HepG2 (cell line): ENCODE measurements around the gene ABHD12. TPM values are rescaled to one million over a fixed set of nuclear protein-coding genes. Genes with fewer than 3 reads are reported as not detected.

Source experiments
- ATAC-seq: fragments of 200-7000 bp; cut with Tn5 transposase; 3 replicates; pipeline ENCODE4 v1.9.1; 2020; ENCODE audit warnings: mild to moderate bottlenecking, moderate library complexity
- BruUV-seq: library from RNA; stranded (reverse); fragments of 400-500 nt; replicated peaks from 2 replicates; lab custom pipeline; 2021; lab: Mats Ljungman, UMichigan
- CTCF ChIA-PET: fragments of 300-600 bp; formaldehyde crosslinking; extraction: SDS; loops from one replicate; lab custom pipeline; 2021; ENCODE audit warnings: low total read pairs, inconsistent platforms, low intra/inter-chr PET ratio; lab: Yijun Ruan, JAX
- POLR2A ChIA-PET: fragments of 350-600 bp; sonication (Branson Sonifier 250); formaldehyde crosslinking; loops from one replicate; lab custom pipeline; 2020; ENCODE audit warnings: antibody characterized with exemption, inconsistent platforms; lab: Yijun Ruan, JAX
- DNase-seq: peaks from one replicate; pipeline ENCODE4 v3.0.0-alpha.2; 2015; ENCODE audit warnings: low spot score
- FAIRE-seq: peaks from 3 replicates; lab custom pipeline; 2011; peaks lifted over from hg19 to GRCh38; lab: Jason Lieb, UNC
- H2AFZ ChIP-seq: one replicate; pipeline ENCODE4 v1.6.1; 2011; ENCODE audit warnings: low read length, inconsistent platforms
- H3K27ac ChIP-seq: fragments of 300-600 bp; 3 replicates; pipeline ENCODE4 v1.8.0; 2011; ENCODE audit warnings: mixed run types, mild to moderate bottlenecking, mixed read lengths, low read length, inconsistent platforms; ENCODE audit not compliant: insufficient read depth; ENCODE audit errors: extremely low read length
- H3K27me3 ChIP-seq, 2 experiments: fragments of 200-600 bp in 1 of 2; 2 replicates in 1 of 2; 3 replicates in 1 of 2; pipeline versions ENCODE4 v1.6.0 to v1.8.0; 2011; ENCODE audit warnings: low read length in 2 of 2, mild to moderate bottlenecking in 2 of 2, moderate library complexity in 2 of 2, inconsistent platforms in 1 of 2; ENCODE audit not compliant: insufficient read depth in 2 of 2, control insufficient read depth in 1 of 2
- H3K36me3 ChIP-seq, 2 experiments: fragments of 200-600 bp in 1 of 2; replicated peaks in 1 of 2; 2 replicates in 1 of 2; 3 replicates in 1 of 2; pipeline versions ENCODE4 v1.5.1 to v1.8.0; 2011; ENCODE audit warnings: low read length in 2 of 2, inconsistent platforms in 1 of 2; ENCODE audit not compliant: insufficient read depth in 2 of 2, control insufficient read depth in 1 of 2
- H3K4me1 ChIP-seq: 2 replicates; pipeline ENCODE4 v1.5.1; 2012; ENCODE audit warnings: low read length, inconsistent platforms; ENCODE audit not compliant: insufficient read depth
- H3K4me2 ChIP-seq: 2 replicates; pipeline ENCODE4 v1.6.0; 2011; ENCODE audit warnings: low read depth, low read length, inconsistent platforms
- H3K4me3 ChIP-seq, 3 experiments: fragments of 200-600 bp in 1 of 3; sonication (generic), shearing (Covaris generic) in 1 of 3; replicated peaks in 1 of 3; 2 replicates each; pipeline ENCODE4 v1.5.1; 2011 to 2016; ENCODE audit warnings: low read length in 3 of 3, inconsistent platforms in 2 of 3, low read depth in 2 of 3, mild to moderate bottlenecking in 2 of 3, control low read depth in 1 of 3, mixed read lengths in 1 of 3; ENCODE audit not compliant: insufficient read depth in 1 of 3
- H3K79me2 ChIP-seq: one replicate; pipeline ENCODE4 v1.6.1; 2011; ENCODE audit warnings: low read length, inconsistent platforms; ENCODE audit not compliant: insufficient read depth
- H3K9ac ChIP-seq: 2 replicates; pipeline ENCODE4 v1.6.0; 2011; ENCODE audit warnings: mild to moderate bottlenecking, low read depth, low read length, inconsistent platforms; ENCODE audit not compliant: insufficient read depth
- H3K9me3 ChIP-seq: 2 replicates; pipeline ENCODE4 v1.5.1; 2012; ENCODE audit warnings: mild to moderate bottlenecking, low read length
- H4K20me1 ChIP-seq: 2 replicates; pipeline ENCODE4 v1.6.0; 2011; ENCODE audit warnings: inconsistent platforms, mild to moderate bottlenecking, low read length, moderate library complexity; ENCODE audit not compliant: insufficient read depth
- CHD2 ChIP-seq: IDR thresholded peaks from 2 replicates; pipeline ENCODE4 v1.6.1; 2011; ENCODE audit warnings: low read depth, low read length, improper control_type of control experiment
- CREB1 ChIP-seq, 2 experiments: fragments of 450-650 bp in 1 of 2; IDR thresholded peaks; 2 replicates each; pipeline ENCODE4 v1.6.1; 2016 to 2017; ENCODE audit warnings: control low read depth in 1 of 2, mild to moderate bottlenecking in 1 of 2, missing compliant biosample characterization in 1 of 2, missing genetic modification characterization in 1 of 2
- KMT2B ChIP-seq: IDR thresholded peaks from 2 replicates; pipeline ENCODE4 v1.6.1; 2016; ENCODE audit warnings: missing genetic modification reagents, missing compliant biosample characterization
- NR0B2 ChIP-seq: sonication (generic); formaldehyde crosslinking; IDR thresholded peaks from 2 replicates; pipeline ENCODE4 v1.4.0; 2020; ENCODE audit warnings: mild to moderate bottlenecking, missing genetic modification reagents
- RARA ChIP-seq: IDR thresholded peaks from 2 replicates; pipeline ENCODE4 v1.6.1; 2016; ENCODE audit warnings: missing genetic modification reagents, missing compliant biosample characterization
- ZFP41 ChIP-seq: sonication (generic); formaldehyde crosslinking; IDR thresholded peaks from 2 replicates; pipeline ENCODE4 v1.4.0; 2020; ENCODE audit warnings: mild to moderate bottlenecking, missing genetic modification reagents, borderline replicate concordance
- ZNF230 ChIP-seq: sonication (generic); formaldehyde crosslinking; IDR thresholded peaks from 2 replicates; pipeline ENCODE4 v1.4.0; 2020; ENCODE audit warnings: mild to moderate bottlenecking, missing genetic modification reagents
- ZNF235 ChIP-seq: sonication (generic); formaldehyde crosslinking; IDR thresholded peaks from 2 replicates; pipeline ENCODE4 v1.8.1; 2023; ENCODE audit warnings: mild to moderate bottlenecking, missing genetic modification reagents, borderline replicate concordance
- ZNF30 ChIP-seq: sonication (generic); formaldehyde crosslinking; IDR thresholded peaks from 2 replicates; pipeline ENCODE4 v1.5.0; 2020; ENCODE audit warnings: mild to moderate bottlenecking, missing genetic modification reagents
- ZNF335 ChIP-seq: sonication (generic); formaldehyde crosslinking; IDR thresholded peaks from 2 replicates; pipeline ENCODE4 v1.4.0; 2020; ENCODE audit warnings: missing genetic modification reagents
- ZNF503 ChIP-seq: sonication (generic); formaldehyde crosslinking; IDR thresholded peaks from 2 replicates; pipeline ENCODE4 v1.4.0; 2020; ENCODE audit warnings: missing genetic modification reagents
- ZNF567 ChIP-seq: sonication (generic); formaldehyde crosslinking; IDR thresholded peaks from 2 replicates; pipeline ENCODE4 v1.8.1; 2023; ENCODE audit warnings: mild to moderate bottlenecking, missing genetic modification reagents, borderline replicate concordance
- ZNF605 ChIP-seq: sonication (generic); formaldehyde crosslinking; IDR thresholded peaks from 2 replicates; pipeline ENCODE4 v1.8.0; 2022; ENCODE audit warnings: mild to moderate bottlenecking, missing genetic modification reagents
- ZNF639 ChIP-seq: conservative IDR thresholded peaks from 2 replicates; pipeline ENCODE4 v1.6.1; 2018; ENCODE audit warnings: missing genetic modification reagents
- ZNF644 ChIP-seq: IDR thresholded peaks from 2 replicates; pipeline ENCODE4 v1.6.1; 2016; ENCODE audit warnings: low read depth
- ZNF652 ChIP-seq: IDR thresholded peaks from 2 replicates; pipeline ENCODE4 v1.6.1; 2016; ENCODE audit warnings: low read depth, borderline replicate concordance
- ZNF883 ChIP-seq: sonication (generic); formaldehyde crosslinking; IDR thresholded peaks from 2 replicates; pipeline ENCODE4 v1.5.1; 2020; ENCODE audit warnings: mild to moderate bottlenecking, missing genetic modification reagents; ENCODE audit errors: not compliant biosample characterization
- WGBS: methylation state at CpG from one replicate; pipeline ENCODE4 v1.1.6; 2017; ENCODE audit warnings: low lambda C conversion rate; 5-methylcytosine and 5-hydroxymethylcytosine counted together
- in situ Hi-C: cut with HindIII; loops from 2 replicates; pipeline ENCODE4 v1.10.0; 2017; ENCODE audit warnings: low pct_unique_long_range_greater_than_20kb; ENCODE audit not compliant: extremely low pct_ligation_motif_present
- intact Hi-C: fragments of 100-400 bp; cut with micrococcal nuclease; formaldehyde crosslinking; loops from one replicate; pipeline ENCODE4 v1.10.0; 2022; ENCODE audit not compliant: unreplicated experiment
- polyA plus RNA-seq, 8 experiments: library from polyadenylated mRNA; depleted of rRNA in 3 of 8; stranded (reverse) in 7 of 8; unstranded in 1 of 8; fragments of >200 nt; fragmentation: Illumina TruSeq in 4 of 8; extraction: Trizol in 4 of 8; gene quantifications; 2 replicates each; pipeline versions ENCODE4 v1.2.1 to v1.2.3, GENCODE V29; 2011 to 2016; ENCODE audit warnings: low read depth in 4 of 8, missing spikeins in 1 of 8, mixed read lengths in 1 of 8; ENCODE audit not compliant: insufficient read depth in 1 of 8
- total RNA-seq, 5 experiments: library from RNA; depleted of rRNA; stranded (reverse); fragments of >200 nt; fragmentation: Illumina TruSeq; extraction: Trizol; gene quantifications; 2 replicates each; pipeline ENCODE4 v1.2.3, GENCODE V29; 2016; ENCODE audit warnings: low read depth in 1 of 5

The ABHD12 gene
- total and polyA plus RNA-seq, 2 of the 13 experiments (the other 11 are each of a cell fraction or from before 2014, with no cell fraction given) = 23.5 to 72.1 TPM

GRCh38 chr20:25376886-25377285 lies 13.7 kb downstream of the ABHD12 start:
- Histone ChIP-seq H3K27ac (no peak overlapping the region), H3K27me3 (no peaks in the 10 kb centered on the region; a peak in 1 of 5 replicates), H3K36me3 (no peaks in the 10 kb centered on the region; a peak in 4 of 5 replicates), H3K4me3 (no peak overlapping the region), H2AFZ (no peak overlapping the region), H3K9ac (no peak overlapping the region), H3K4me2 (no peak overlapping the region), H3K4me1 (peaks cover 50% of the 10 kb centered on the region), H3K79me2 (peaks cover 43% of the 10 kb centered on the region), H3K9me3 (no peaks in the 10 kb centered on the region), H4K20me1 (peaks cover 60% of the 10 kb centered on the region)
- 94% methylated on average over 2 of the region's 2 CpGs for WGBS
- in situ Hi-C loops = no loop called here
- ChIA-PET CTCF (interaction anchor here (1.0 kb wide), 1 partner anchor 22 kb away, joined by 3 read pairs; no protein-coding TSS in a partner anchor), POLR2A (interaction anchor here (2.2 kb wide), 1 partner anchor 39 kb away, joined by 25 read pairs; no protein-coding TSS in a partner anchor)
- no peak for TF ChIP-seq ZNF644 (CRISPR knock-in tag)
- TF ChIP-seq ZNF639 = no peak
- no peak for TF ChIP-seq NR0B2
- no peak for TF ChIP-seq ZNF567 (CRISPR knock-in tag)
- TF ChIP-seq CREB1 (IDR thresholded peaks at IDR 0.05) = no peak
- TF ChIP-seq CREB1 (CRISPR knock-in tag; IDR thresholded peaks at IDR 0.05) = no peak
- no peak for ATAC-seq
- BruUV-seq = no TSS peak
- no peak for DNase-seq
- intact Hi-C loops = no loop called here
- FAIRE-seq = no peak

- in situ Hi-C loops = no loop called here
- H3K36me3 ChIP-seq = no peaks in the 10 kb centered on the region; a peak in 4 of 5 replicates
- peaks cover 47% of the 10 kb centered on the region for H3K4me1 ChIP-seq
- H2AFZ ChIP-seq = no peak overlapping the region
- CTCF ChIA-PET = no interaction called here
- no peak overlapping the region for H3K4me2 ChIP-seq
- no peaks in the 10 kb centered on the region for H3K9me3 ChIP-seq
- peaks cover 45% of the 10 kb centered on the region for H3K79me2 ChIP-seq
- no peak overlapping the region for H3K9ac ChIP-seq
- DNase-seq = no peak
- peaks cover 55% of the 10 kb centered on the region for H4K20me1 ChIP-seq
- no peak overlapping the region for H3K4me3 ChIP-seq
- no peak for FAIRE-seq
- no peak overlapping the region for H3K27ac ChIP-seq
- no peak for ATAC-seq
- POLR2A ChIA-PET = no interaction called here
- intact Hi-C loops = no loop called here
- no peaks in the 10 kb centered on the region; a peak in 1 of 5 replicates for H3K27me3 ChIP-seq
- WGBS = 99% methylated on average over 4 of the region's 4 CpGs
- BruUV-seq = no TSS peak
- TF ChIP-seq ZNF30 = no peak
- no peak for TF ChIP-seq ZNF652
- no peak for TF ChIP-seq RARA (CRISPR knock-in tag)
- no peak for TF ChIP-seq ZNF503 (CRISPR knock-in tag)
- TF ChIP-seq ZFP41 (CRISPR knock-in tag) = no peak
- no peak for TF ChIP-seq CHD2
- TF ChIP-seq ZNF605 (CRISPR knock-in tag) = no peak
- no peak for TF ChIP-seq KMT2B (CRISPR knock-in tag)
- no peak for TF ChIP-seq ZNF235 (CRISPR knock-in tag)
- TF ChIP-seq ZNF883 (CRISPR knock-in tag) = no peak
- no peak for TF ChIP-seq ZNF230 (CRISPR knock-in tag)
- TF ChIP-seq ZNF335 (CRISPR knock-in tag) = no peak
Observed at GRCh38 chr20:25376236-25376635, 14.4 kb downstream of the ABHD12 start.
